Adrenal gland (tissue), 12 donors: ENCODE data around the gene RNF214. TPM values are rescaled to one million over a fixed set of nuclear protein-coding genes. Genes with fewer than 3 reads are reported as not detected.
A peak's percentile ranks its signal among the peaks of the same experiment; 100 is the strongest.

Experiments used
- DNase-seq, 7 donors: peaks; one replicate each; pipeline ENCODE4 v3.0.0-alpha.2; 2019 to 2020
- H3K27ac ChIP-seq, 5 donors: fragments of 200-600 bp; sonication (generic) in 4 of 5; 1 replicate in 3 of 5; 2 replicates in 2 of 5; pipeline versions ENCODE4 v1.5.1 to v1.8.0; 2016 to 2020; ENCODE audit warnings: mild to moderate bottlenecking in 1 of 5
- H3K27me3 ChIP-seq: fragments of 200-600 bp; 2 replicates; pipeline ENCODE4 v1.8.0; 2021
- H3K36me3 ChIP-seq, 2 donors: fragments of 200-600 bp; replicated peaks in 1 of 2; 1 replicate in 1 of 2; 2 replicates in 1 of 2; pipeline versions ENCODE4 v1.5.1 to v1.8.0; 2018 to 2022
- H3K4me1 ChIP-seq, 2 donors: fragments of 200-600 bp; replicated peaks in 1 of 2; 1 replicate in 1 of 2; 2 replicates in 1 of 2; pipeline versions ENCODE4 v1.5.1 to v1.8.0; 2018 to 2021
- H3K4me3 ChIP-seq, 4 donors: fragments of 200-600 bp; sonication (generic) in 3 of 4; one replicate each; pipeline ENCODE4 v1.5.1; 2016 to 2018
- H3K9me3 ChIP-seq, 3 donors: fragments of 200-600 bp; sonication (generic) in 1 of 3; replicated peaks in 1 of 3; 1 replicate in 2 of 3; 2 replicates in 1 of 3; pipeline versions ENCODE4 v1.5.1 to v1.8.0; 2016 to 2021
- CTCF ChIP-seq, 6 experiments: fragments of 450-650 bp in 4 of 6; fragments of 200-600 bp in 2 of 6; sonication (generic) in 1 of 6; IDR thresholded peaks; 1 replicate in 5 of 6; 2 replicates in 1 of 6; pipeline versions ENCODE4 v1.5.1 to v1.8.0; 2016 to 2021; ENCODE audit warnings: antibody characterized with exemption in 6 of 6, mild to moderate bottlenecking in 2 of 6, moderate library complexity in 1 of 6
- POLR2A ChIP-seq, 2 donors: fragments of 450-650 bp; IDR thresholded peaks; one replicate each; pipeline ENCODE4 v1.6.1; 2017; ENCODE audit warnings: antibody characterized with exemption in 2 of 2, mild to moderate bottlenecking in 2 of 2, moderate library complexity in 1 of 2
- WGBS, 4 donors: extraction: QIAGEN DNeasy Blood & Tissue Kit in 2 of 4; methylation state at CpG; one replicate each; pipeline versions ENCODE4 v1.1.5 to v1.1.7; 2013 to 2017; 5-methylcytosine and 5-hydroxymethylcytosine counted together
- intact Hi-C, 2 donors: fragments of 100-400 bp; cut with DNase I; formaldehyde crosslinking; loops; one replicate each; pipeline versions ENCODE4 v1.14.1 to v1.15.0; 2022 to 2023
- polyA plus RNA-seq, 3 donors: library from polyadenylated mRNA; stranded (reverse); fragments of 200-250 nt in 2 of 3; fragments of 350-450 nt in 1 of 3; fragmentation: Illumina TruSeq in 1 of 3; extraction: RNeasy Lipid Tissue Mini Kit (QIAGEN cat#74804) in 1 of 3; gene quantifications; one replicate each; pipeline ENCODE4 v1.2.3, GENCODE V29; 2013 to 2014
- total RNA-seq, 9 donors: library from RNA; depleted of rRNA in 4 of 9; stranded (reverse); fragments of >200 nt in 4 of 9; fragments of 120-200 nt in 1 of 9; fragmentation: NEBNext Ultra II Directional in 1 of 9; extraction: Animal tissue kit (Norgen Biotek cat#: 25700) in 1 of 9; gene quantifications; one replicate each; pipeline versions ENCODE4 v1.1.0 to v1.2.4, GENCODE V29; 2013 to 2023
- donor health status: healthy with polysubstance abuse.
- donor health status: Bipolar disorder and iron deficiency.
- donor health status: DM: yes; HTN: yes; CAD: no.
- donor health status: DM: no; HTN: no; CAD: no.
- donor health status: DM: no; HTN: no; CAD: no.
- donor health status: DM: yes; HTN: yes; CAD: no.

RNF214 gene
- total and polyA plus RNA-seq, 12 donors, result 11.3 to 33.8 (median 20.5) TPM

DNA sequence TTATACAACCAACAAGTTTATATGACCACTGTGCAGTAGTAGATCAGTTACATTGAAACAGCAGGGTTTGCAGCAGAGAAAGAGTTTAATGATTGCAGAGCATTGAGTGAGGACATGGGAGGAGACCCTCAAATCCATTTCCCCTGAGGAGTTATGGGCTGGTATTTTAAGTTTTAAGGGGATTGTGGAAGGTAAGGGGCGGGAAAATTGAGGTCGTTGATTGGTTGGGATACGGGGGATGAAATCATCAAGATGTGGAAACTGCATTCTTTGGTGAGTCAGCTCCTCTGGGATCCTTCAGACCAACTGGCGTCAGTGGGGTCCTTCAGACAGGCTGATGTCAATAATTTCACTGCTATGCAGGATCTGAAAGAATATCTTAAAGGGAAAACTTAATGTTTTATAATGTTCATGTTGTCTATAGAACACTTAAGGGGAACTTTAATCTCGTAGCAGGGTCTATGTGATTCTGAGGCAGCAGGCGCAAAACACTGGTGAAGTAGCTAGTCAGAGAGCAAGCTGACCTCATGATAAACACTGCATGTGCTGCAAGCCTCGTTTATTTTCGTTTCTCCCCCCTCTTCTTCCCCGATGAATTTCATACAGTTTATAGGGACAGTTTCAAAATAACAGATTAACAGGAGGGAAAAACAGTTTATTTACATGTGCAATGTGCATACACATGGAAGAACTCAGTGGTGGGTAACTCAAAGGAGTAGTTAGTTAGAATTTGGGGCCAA lies 41.2 kb downstream of the RNF214 start:
- H3K4me1 ChIP-seq, result no peaks in the 10 kb centered on the region
- no peak overlapping the region for H3K4me3 ChIP-seq
- no peak overlapping the region for H3K27ac ChIP-seq
- H3K27me3 ChIP-seq, result no peaks in the 10 kb centered on the region
- DNase-seq, result peak in 2 of 7 donors; percentile 19 to 23
- no peak for TF ChIP-seq POLR2A (IDR thresholded peaks at IDR 0.05)
- no peak for TF ChIP-seq CTCF (IDR thresholded peaks at IDR 0.05)
- no peaks in the 10 kb centered on the region for H3K9me3 ChIP-seq
- 66 to 82% (median 74%) methylated on average over 9 of the region's 9 CpGs for WGBS, 4 donors
- H3K36me3 ChIP-seq, result no peaks in the 10 kb centered on the region
- intact Hi-C loops, result no loop called here

DNA sequence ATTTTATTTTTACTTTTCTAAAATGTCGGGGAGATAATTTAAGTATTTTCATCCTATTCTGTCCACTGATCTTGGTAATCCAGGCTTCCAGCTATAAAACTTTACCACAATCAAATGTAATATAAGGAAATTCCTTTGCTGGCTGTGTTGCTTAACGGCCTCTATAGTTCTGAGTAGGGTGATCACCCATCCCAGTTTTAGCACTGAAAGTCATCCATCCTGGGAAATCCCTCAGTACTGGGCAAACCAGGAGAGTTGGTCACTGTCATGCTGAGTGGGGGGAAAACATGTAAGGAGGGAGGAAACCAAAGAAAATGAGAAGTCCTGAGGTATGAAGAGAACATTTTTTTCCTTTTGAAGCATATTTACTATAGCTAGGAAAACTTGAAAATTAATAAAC lies 45.9 kb downstream of the RNF214 start:
- H3K4me3 ChIP-seq, result no peak overlapping the region
- H3K36me3 ChIP-seq, result peaks cover 0 to 25% of the 10 kb centered on the region in 2 donors
- TF ChIP-seq CTCF (IDR thresholded peaks at IDR 0.05), result no peak
- TF ChIP-seq POLR2A (IDR thresholded peaks at IDR 0.05), result no peak
- intact Hi-C loops, result no loop called here
- 93 to 97% (median 94%) methylated on average over 2 of the region's 2 CpGs for WGBS, 4 donors
- H3K4me1 ChIP-seq, result no peaks in the 10 kb centered on the region
- no peaks in the 10 kb centered on the region for H3K27me3 ChIP-seq
- no peak for DNase-seq
- no peaks in the 10 kb centered on the region for H3K9me3 ChIP-seq
- H3K27ac ChIP-seq, result no peak overlapping the region

GRCh38 chr11:117279711-117280376 lies 47.4 kb downstream of the RNF214 start:
- H3K27me3 ChIP-seq, result no peaks in the 10 kb centered on the region
- H3K4me1 ChIP-seq, result no peaks in the 10 kb centered on the region
- intact Hi-C loops, result no loop called here
- 88 to 95% (median 90%) methylated on average over 4 of the region's 4 CpGs for WGBS, 4 donors
- H3K9me3 ChIP-seq, result no peaks in the 10 kb centered on the region
- H3K4me3 ChIP-seq, result no peak overlapping the region
- H3K36me3 ChIP-seq, result peaks cover 0 to 38% of the 10 kb centered on the region in 2 donors
- TF ChIP-seq POLR2A (IDR thresholded peaks at IDR 0.05) (no peak), CTCF (IDR thresholded peaks at IDR 0.05) (no peak)
- no peak for DNase-seq
- no peak overlapping the region for H3K27ac ChIP-seq

GRCh38 chr11:117281159-117281558 lies 48.7 kb downstream of the RNF214 start:
- WGBS, 4 donors, result 49 to 69% (median 64%) methylated on average over 6 of the region's 6 CpGs
- peak in 2 of 7 donors; percentile 18 to 37 for DNase-seq
- Histone ChIP-seq H3K9me3 (no peaks in the 10 kb centered on the region), H3K36me3 (peaks cover 0 to 46% of the 10 kb centered on the region in 2 donors), H3K27ac (peak overlapping the region in 3 of 5 donors; percentile 28 to 66 (median 31)), H3K27me3 (no peaks in the 10 kb centered on the region), H3K4me1 (no peaks in the 10 kb centered on the region), H3K4me3 (no peak overlapping the region)
- intact Hi-C loops, result no loop called here
- no peak for TF ChIP-seq POLR2A (IDR thresholded peaks at IDR 0.05)
- TF ChIP-seq CTCF (IDR thresholded peaks at IDR 0.05), result no peak
